NCI-H187 treated with DMSO at 0.1 percent for 48 hours (cell line): ENCODE data around the gene MPHOSPH10.
"Not testable (repeated sequence)": the region's sequence is repeated elsewhere in the genome, so short reads cannot be mapped to it uniquely, and the experiment has no call there.

ENCODE experiments used
- DNase-seq: peaks from one replicate; lab custom pipeline; 2025; lab: John Stamatoyannopoulos, UW

Gene MPHOSPH10, protein sequence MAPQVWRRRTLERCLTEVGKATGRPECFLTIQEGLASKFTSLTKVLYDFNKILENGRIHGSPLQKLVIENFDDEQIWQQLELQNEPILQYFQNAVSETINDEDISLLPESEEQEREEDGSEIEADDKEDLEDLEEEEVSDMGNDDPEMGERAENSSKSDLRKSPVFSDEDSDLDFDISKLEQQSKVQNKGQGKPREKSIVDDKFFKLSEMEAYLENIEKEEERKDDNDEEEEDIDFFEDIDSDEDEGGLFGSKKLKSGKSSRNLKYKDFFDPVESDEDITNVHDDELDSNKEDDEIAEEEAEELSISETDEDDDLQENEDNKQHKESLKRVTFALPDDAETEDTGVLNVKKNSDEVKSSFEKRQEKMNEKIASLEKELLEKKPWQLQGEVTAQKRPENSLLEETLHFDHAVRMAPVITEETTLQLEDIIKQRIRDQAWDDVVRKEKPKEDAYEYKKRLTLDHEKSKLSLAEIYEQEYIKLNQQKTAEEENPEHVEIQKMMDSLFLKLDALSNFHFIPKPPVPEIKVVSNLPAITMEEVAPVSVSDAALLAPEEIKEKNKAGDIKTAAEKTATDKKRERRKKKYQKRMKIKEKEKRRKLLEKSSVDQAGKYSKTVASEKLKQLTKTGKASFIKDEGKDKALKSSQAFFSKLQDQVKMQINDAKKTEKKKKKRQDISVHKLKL

DNA sequence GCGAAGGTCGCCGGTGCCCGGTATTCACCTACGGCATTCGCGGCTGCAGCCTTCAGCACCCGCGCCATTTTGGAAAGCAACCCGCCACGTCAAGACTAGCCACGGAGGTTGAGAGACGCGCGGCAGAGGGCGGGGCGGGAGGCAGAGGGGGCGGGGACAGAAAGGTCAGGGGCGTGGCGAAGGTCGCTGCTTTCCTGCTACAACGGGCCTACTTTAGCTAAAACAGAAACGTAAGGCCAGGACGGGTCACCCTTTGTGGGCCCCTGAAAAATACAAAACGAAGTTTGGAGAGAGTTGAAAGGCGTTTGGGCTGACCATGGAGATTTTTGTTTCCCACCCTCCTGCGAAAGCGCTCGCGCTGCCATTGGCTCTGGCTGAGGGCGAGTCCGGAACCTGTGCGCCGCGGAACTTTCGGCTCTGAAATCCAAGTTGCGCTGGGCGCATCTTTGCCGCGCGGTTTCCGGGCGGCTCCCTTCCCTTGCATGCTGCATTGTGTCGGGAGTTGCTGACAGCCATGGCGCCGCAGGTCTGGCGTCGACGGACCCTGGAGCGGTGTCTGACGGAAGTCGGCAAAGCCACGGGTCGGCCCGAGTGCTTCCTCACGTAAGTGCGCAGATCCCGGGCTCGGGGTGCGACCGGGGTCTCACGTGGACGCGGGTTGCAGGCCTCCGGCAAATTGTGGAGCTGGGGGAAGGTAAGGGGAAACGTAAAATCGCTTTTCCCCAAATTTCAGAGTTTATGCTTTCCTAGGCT lies at the start of gene MPHOSPH10, which contains the start of gene MCEE:
Gene MPHOSPH10 (plus strand): TSS at position 483 of the 753 bp plus-strand sequence. CDS start 32 bp downstream, at position 515.
Gene MCEE (minus strand): TSS at position 78 of the 753 bp plus-strand sequence. CDS start 10 bp downstream, at position 68.
- peak; percentile 23 for DNase-seq

DNA sequence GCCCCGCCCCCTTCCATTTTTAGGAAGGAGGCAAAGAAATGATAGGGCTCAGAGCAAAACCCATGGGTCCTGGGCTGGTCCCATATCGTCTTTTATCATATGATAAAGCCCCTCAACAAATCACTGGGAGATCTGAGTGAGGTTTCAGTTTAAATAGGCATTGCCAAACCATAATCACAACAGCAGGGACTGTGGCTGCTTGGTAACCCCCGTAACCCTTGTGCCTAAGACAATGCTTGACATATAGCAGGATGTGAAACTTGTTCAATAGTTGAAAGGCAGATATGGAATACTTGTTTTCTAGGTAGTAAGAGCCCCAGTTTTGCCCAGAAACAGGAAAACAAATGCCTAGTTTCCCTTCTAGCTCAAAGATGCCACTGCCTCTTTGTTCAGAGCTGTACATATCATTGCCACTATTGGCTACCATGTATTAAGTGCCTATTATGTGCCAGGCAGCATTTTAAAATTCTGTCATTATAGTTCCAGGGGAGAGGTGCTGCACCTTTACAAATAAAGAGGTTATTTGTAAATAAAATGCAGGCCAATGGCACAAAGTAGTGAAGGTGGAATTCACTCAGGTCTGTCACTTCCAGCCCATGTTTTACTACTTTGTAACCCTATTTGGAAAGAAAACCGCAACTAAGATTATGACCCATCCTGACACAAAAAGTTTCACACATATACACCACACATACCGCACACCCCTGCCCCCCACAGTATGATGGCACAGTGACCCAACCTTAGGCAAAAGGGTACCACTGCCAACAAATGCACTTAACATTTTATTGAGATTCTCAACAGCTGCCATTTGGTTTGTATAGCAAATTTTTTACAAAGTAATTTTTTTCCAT lies 47.8 kb upstream of the MPHOSPH10 start:
- DNase-seq, result no peak

DNA sequence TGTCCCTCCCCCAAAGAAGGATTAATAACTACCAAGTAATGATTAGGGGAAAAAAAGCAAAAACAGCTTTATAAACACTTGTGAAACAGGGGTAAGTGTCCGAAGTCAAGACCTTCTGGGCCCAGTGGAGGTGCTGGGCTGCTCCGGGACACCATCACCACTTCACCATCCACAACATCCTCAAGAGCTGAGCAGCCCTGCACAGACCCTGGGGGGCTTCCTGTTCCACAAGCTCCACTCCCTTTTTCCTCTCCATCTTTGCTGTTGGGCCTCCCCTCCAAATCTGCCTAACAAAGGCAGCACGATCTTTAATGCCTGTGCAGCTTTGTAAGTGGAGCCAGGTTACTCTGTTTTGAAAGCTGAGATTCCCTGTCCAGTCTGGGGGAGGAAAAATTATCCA lies 47.1 kb upstream of the MPHOSPH10 start:
- not testable (repeated sequence) for DNase-seq

DNA sequence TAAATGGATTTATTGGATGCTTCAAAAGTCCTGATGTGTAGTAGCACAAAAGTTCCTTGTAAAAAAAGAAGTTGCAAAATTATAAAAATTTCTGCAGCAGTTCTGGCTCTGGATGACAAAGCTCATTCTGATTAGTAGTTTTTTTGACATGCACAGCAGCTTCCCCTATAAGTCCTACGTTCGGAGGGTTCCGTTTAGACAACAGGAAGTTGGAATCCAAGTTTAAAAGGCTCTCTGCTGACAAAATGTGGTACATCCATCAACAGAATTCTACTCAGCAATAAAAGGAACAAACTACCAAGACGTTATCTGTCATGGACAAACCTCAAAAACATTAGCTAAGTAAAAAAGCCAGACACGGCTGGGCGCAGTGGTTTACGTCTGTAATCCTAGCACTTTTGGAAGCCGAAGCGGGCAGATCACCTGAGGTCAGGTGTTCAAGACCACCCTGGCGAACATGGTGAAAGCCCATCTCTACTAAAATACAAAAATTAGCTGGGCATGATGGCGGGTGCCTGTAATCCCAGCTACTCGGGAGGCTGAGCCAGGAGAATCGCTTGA lies 46.6 kb upstream of the MPHOSPH10 start:
- not testable (repeated sequence) for DNase-seq

DNA sequence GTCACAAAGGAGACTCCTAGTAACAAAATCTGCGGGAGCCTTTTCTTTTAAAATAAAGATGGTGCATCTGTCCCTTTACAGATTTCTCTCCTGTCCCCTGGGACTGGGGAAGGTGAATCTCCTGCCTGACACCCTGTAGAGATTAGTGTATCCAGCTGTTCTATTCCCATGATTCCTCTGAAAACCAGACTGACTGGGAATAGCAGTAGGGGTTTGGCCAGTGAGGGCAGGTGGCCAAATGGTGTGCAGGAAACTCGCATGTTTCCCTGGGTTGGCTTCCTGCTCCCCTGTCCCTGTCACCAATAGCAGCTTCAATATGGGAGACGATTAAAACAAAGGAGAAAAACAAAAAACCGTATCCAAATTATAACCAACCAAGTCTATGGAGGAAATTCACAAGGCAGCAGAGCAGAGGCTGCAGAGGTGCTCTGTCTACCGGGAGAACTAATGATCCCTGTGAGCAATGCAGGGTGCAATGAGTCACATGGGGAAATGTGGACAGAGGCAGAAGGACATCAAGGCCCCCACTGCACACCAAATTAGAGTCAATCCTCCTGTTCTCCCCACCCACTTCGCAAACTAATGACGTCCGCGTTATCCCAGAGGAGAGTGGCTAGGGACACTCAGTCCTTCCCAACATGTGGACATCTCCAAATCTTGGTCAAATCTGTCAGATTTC lies 45.0 kb upstream of the MPHOSPH10 start:
- DNase-seq, result not testable (repeated sequence)

DNA sequence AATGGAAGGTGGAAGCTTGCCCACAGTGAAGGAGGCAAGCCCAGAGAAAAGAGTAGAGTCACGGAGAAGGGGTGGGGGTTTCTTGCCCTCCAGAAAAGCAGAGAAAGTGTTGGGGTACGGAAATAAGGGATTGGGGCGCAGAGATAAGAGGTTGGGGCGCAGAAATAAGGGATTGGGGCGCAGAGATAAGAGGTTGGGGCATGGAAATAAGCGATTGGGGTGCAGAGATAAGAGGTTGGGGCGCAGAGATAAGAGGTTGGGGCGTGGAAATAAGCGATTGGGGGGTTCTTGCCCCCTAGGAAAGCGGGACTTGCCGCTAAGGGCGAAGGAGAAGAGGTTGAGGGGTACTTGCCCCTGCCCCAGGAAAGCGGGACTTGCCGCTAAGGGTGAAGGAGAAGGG lies 41.0 kb upstream of the MPHOSPH10 start:
- not testable (repeated sequence) for DNase-seq

DNA sequence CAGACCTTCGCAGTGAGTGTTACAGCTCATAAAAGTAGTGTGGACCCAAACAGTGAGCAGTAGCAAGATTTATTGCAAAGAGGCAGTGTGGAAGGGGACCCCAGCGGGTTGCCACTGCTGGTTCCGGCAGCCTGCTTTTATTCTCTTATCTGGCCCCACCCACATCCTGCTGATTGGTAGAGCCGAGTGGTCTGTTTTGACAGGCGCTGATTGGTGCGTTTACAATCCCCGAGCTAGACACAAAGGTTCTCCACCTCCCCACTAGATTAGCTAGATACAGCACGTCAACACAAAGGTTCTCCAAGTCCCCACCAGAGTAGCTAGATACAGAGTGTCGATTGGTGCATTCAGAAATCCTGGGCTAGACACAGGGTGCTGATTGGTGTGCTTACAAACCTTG lies 38.6 kb upstream of the MPHOSPH10 start:
- DNase-seq, result not testable (repeated sequence)

DNA sequence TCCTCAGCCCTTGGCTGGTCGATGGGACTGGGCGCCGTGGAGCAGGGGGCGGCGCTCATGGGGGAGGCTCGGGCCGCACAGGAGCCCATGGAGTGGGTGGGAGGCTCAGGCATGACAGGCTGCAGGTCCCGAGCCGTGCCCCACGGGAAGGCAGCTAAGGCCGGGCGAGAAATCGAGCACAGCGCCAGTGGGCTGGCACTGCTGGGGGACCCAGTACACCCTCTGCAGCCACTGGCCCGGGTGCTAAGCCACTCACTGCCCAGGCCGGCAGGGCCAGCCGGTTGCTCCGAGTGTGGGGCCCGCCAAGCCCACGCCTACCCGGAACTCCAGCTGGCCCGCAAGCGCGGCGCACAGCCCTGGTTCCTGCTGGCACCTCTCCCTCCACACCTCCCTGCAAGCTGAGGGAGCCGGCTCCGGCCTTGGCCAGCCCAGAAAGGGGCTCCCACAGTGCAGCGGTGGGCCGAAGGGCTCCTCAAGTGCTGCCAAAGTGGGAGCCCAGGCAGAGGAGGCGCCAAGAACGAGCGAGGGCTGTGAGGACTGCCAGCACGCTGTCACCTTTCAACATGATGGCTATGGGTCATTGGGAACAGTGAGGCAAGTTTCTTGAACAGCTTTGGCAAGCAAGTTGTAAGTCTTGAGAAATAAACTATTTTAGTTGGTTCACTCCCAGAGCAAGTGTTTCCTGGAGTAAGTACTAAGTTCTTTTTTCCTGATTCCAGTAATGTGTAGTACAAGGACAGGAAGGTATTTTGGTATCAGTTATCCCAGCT lies 37.8 kb upstream of the MPHOSPH10 start:
- not testable (repeated sequence) for DNase-seq

DNA sequence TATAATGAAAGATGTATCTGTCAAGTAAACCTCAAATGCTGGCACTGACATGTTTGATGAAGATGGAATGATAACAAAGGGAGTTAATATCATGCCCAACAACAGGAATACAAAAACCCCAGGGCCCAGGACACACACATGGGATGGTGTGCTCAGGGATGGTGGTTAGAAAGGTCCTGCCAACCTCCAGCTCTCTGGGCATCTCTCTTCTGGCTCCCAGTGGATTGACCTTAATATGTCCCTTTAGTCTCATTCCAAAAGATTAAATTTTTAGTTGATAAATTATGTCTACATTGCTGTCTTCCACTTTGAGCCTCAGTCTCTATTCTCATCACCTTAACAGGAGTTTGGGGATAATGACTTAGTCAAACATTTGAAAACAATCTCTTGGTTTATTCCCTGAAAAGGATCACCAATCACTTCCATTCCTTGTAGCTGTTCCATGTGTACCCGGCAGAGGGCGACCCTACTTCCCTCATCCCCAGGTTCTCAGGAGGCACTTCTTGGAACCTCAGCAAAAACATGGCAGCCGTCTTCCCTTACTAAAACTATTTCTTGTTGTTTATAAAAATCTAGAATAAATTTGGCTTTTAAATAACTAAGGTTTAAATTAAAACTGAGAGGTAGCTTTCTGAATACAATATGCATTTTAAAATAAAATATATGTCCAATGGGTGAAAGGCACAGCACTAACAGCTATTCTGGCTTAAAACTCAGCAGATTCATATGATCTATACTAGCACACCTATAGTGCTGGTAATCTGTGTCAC lies 30.1 kb upstream of the MPHOSPH10 start:
- no peak for DNase-seq

DNA sequence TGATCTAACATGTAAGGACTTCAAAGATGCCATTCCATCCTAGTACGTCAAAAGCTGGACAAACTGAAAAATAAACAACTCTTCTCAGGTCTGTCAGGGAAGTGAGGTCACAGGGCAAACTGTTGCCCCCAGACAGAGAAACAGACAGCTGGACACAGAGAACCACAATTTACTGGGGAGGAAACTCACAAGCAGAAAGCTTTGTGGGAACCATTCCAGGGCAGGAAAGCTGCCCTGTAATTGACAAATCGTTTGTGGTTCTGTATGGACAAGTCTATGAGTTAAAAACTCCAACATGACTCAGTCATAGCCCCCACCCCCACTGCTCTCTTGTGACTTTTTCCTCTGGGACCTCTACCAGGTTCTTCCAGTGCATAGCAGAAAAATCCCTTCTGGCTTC lies 28.8 kb upstream of the MPHOSPH10 start:
- no peak for DNase-seq

DNA sequence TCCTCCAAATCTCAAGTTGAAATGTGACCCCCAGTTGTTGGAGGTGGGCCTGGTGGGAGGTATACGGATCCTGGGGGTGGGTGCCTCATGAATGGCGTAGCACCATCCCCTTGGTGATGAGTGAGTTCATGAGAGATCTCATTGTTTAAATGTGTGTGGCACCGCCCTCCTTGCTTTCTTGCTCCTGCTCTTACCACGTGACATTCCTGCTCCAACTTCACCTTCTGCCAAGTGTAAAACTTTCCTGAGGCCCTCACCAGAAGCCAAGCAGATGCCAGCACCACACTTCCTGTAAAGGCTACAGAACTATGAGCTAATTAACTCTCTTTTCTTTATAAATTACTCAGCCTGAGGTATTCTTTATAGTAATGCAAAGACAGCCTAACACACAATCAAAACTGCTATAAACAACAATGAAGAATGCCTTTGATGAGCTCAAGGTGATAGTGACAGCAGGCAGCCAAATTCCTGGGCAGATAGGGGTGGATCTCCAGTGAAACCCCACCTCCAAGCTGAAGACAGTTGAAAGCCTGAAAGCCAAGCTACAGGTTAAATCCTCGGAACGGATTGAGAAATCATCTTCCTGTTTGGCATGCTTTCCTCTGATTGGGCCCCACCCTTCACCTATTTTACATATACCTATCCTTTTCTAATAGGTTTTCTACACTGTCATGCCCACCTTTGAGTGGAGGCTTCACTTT lies 27.3 kb upstream of the MPHOSPH10 start:
- DNase-seq, result no peak

DNA sequence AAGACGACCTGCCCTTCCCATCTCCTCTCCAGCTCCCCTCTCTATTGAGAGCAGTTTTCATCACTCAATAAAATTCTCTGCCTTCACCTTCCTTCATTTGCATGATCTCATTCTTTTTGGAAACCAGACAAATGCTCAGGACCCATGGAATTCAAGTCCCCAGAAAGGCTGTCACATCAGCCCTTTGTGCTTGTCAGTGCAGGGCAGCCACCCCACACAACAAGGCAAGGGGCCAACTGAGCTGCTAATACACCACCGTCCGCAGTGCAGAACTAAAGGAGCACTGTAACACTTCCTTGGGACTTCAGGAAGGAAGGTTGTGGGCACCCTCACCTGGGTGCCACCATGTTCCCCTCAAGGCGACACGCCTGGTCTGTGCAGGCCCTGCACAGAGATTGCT lies 26.6 kb upstream of the MPHOSPH10 start:
- no peak for DNase-seq

DNA sequence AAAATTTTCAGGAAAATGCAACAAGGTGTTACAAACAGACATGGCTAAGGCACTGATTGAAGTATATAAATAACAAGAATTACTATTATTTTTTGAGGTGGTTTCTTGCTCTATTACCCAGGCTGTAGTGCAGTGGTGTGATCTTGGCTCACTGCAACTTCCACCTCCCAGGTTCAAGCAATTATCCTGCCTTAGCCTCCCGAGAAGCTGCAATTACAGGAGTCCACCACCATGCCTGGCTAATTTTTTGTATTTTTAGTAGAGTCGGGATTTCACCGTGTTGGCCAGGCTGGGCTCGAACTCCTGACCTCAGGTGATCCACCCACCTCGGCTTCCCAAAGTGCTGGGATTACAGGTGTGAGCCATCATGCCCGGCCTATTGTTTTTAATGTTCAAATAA lies 24.0 kb upstream of the MPHOSPH10 start:
- not testable (repeated sequence) for DNase-seq

DNA sequence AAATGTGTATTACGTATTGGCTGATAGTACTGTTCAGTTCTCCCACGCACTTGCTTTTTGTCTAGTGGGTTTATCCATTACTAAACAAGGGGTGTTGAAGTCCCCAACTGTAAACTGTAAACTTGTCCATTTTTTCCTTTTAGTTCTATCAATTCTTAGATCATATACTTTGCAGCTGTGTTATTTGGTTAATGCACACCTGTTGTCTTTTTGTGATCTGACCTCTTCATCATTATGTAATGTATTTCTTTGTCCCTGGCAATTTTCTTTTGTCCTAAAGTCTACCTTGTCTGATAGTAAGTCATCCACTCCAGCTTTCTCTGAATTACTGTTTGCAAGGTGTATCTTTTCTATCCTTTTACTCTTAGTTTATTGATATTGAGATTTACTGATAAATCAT lies 22.3 kb upstream of the MPHOSPH10 start:
- DNase-seq, result no peak

DNA sequence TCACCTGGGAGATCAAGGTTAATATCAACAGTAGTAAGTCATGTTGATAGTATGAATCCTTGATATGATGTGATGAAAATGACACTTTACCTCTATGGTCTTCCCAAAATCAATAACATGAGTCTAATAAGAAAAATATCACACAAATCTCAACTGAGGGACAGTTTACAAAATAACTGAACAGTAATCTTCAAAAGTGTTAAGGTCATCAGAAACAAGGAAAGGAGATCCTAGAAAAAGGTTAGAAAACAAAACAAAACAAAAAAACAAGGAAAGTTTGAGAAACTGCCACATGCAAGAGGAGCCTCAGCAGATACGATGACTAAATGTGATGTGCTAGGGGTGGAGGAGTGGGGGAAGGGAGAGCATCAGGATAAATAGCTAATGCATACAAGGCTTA lies 16.6 kb upstream of the MPHOSPH10 start:
- no peak for DNase-seq

DNA sequence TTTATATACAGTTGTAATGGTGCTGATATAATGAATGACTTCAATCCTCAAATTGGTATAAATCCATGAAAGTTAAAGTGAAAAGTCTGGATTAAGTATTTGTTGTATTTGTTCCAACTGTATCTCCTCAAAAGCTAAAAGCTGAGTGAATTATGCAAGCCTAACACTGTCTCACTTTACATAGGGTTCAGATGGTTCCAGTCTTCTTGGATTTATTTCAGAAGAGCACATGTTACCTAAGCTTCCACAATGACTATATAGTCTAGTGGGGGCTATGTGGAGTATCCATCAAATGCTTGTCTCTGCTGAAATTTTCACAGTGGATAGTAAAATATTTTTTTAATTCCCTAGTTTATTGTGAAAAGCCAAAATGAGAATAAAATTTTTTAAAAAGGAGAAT lies 13.4 kb upstream of the MPHOSPH10 start:
- no peak for DNase-seq

DNA sequence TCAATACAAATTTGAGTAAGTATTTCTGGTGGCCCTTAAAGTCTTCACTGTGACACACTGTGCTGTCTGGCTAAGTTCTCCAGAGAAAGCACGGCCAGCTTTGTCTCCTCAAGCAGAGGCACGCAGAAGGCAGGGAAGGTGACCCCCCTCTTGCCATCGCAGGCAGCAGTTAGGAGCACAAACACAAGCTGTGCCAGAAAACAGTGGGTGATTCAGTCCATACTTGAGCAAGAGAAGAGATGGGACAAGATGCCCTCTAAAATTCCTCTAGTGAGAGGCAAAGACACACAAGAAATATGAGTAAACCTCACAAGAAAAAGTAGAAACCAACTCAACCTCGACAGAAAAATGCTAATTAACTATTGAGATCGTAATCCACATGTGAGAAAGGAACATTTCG lies 10.2 kb upstream of the MPHOSPH10 start:
- no peak for DNase-seq

DNA sequence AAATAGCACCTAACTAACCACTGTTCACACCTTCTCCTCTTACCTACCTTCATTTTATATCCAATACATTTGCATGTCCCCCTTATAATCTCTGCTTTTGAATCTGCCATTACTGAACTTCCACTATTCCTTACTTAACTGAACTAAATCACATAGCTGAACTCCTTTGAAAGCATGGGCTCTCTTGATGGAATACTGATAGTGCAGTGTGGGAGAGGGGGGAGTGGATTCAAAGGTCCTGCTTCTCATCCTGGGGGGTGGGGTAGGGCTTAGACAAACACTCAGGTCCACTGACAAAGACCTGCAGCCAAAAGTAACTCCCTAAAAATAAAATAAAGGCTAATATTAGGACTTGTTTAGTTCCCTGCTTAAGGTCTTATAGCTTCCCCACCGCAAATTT lies 9.0 kb upstream of the MPHOSPH10 start:
- DNase-seq, result no peak
